ENCODE data around the gene NOC2L.

DNA sequence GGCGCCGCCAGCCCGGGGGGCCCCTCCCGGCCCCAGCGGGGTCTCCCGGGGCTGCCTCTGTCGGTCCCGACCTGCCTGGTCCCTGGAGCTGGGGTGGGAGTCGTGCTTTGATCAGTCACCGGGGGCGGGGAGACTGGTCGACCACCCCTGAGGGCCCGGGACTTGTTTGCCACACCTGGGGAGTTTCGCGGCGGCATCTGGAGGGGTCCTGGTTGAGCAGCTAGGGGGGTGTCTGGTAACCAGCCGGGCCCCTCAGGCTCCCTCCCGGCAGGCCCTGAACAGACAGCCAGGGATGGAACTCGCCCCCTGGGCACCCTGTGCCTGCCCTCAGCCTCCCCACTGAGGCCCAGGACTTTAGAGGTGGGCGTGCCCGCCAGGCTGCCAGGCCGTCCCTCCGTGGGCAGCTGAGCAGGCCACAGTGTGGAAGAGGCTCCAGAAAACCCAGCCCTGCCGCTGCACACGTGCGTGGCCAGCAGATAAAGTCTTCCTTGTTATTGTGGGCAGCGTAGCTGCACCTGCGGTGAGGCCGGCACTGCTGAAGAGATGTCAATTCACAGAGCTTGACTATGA lies 48.7 kb downstream of the NOC2L start:
- TF ChIP-seq CTCF (IDR thresholded peaks at IDR 0.05) (no peak), POLR2A (IDR thresholded peaks at IDR 0.05) (no peak)

Measured in thyroid gland (tissue), 4 donors.